DLD1 (cell line): ENCODE measurements around the gene SLC1A3.
"Not testable (repeated sequence)": the region's sequence is repeated elsewhere in the genome, so short reads cannot be mapped to it uniquely, and the experiment has no call there.

Source experiments
- in situ Hi-C: cut with HindIII; loops from 2 replicates; pipeline ENCODE4 v1.10.0; 2017; ENCODE audit warnings: low sequenced_read_pairs

The SLC1A3 gene

DNA sequence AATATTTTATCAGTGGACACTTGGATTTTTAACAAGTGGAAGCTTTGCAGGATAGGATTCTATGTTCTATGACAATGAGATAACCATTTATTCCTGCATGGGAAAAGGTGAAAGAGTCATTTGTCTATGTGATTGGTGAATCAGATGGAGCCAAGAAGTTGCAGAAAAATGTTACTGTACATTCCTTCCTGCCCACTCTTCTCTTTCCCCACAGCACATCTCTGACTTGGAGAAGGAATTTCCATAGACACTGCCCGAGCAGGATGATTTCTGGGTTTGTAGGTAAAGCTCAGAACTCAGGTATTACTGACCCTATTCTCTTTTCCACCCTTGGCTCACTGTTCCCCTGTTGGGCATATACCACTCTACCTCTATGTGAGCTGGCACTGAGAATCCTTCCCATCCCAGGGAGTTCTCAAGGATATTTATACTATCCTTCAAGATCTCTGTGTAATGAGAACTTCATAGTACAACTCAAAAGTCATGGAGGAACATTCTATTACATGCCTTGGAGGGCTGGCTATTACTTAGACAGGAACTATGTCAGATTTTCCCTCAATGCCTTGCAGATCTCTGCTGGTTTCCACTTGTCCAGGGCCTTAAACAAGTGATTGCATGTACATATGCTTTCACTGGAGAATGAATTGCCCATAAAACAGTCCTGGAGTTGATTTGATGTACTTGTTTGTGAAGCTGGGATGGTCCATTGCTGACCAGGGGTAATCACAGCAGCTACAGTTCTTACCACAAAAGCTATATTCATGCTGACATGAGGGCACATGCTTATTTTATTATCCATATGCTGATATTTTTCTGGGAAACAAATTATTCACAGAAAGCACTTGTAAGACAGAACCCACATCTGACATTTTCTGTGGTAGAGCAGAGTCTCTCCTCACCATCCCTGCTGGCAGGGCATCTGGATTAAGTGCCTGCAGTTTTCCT is 24.1 kb downstream of the SLC1A3 start:
- in situ Hi-C loops = no loop called here

- in situ Hi-C loops = no loop called here
Observed at GRCh38 chr5:36631154-36631553, 24.7 kb downstream of the SLC1A3 start.

DNA sequence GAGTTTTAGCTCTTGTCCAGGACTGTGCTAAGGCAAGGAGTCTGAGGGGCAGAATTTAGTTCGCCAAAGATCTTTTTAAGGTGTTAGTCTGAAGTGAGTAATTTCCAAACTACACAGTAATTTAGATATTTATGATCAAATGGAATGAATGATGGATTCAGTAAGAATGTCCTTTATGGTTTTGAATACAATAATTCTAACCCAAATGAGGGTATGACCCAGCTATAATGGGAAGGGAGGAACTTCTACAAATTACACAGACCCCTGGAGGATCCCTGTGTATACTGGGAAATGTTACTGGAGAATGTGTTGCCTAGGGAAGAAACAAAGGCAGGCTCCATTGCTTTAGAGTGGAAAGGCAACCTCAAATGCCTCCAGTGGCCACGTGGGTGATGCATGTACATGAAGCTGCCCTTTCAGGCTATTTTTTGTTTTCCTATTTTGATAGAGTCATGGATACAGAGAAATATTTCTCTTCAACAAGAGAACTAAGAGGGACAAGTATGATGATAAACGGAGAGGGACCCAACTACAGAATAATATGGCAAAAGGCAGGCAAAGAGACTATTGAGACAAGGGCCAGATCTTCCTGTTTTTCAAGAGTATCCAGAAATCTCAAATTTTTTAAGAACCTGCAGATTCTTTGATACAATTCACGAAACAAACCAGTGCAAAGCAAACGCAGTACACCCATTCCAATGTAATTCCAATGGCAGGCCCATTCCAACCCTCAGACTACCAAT is 25.4 kb downstream of the SLC1A3 start:
- in situ Hi-C loops = no loop called here

DNA sequence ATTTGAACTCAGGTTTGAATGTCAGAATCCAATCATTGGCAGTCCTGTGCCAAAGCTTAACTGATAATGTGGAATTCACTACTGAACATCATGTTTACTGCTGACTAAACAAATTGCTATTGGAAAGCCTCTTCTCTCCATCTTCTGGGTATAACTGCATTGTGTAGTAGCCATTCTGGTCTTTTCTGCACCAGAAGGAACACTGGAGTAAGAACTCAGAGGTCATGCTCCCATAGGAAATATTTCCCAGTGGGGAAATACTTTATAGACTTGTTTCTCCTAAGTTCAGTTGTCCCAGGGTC is 25.9 kb downstream of the SLC1A3 start:
- in situ Hi-C loops = no loop called here

- in situ Hi-C loops = no loop called here
Observed at GRCh38 chr5:36635721-36636390, 29.4 kb downstream of the SLC1A3 start.

DNA sequence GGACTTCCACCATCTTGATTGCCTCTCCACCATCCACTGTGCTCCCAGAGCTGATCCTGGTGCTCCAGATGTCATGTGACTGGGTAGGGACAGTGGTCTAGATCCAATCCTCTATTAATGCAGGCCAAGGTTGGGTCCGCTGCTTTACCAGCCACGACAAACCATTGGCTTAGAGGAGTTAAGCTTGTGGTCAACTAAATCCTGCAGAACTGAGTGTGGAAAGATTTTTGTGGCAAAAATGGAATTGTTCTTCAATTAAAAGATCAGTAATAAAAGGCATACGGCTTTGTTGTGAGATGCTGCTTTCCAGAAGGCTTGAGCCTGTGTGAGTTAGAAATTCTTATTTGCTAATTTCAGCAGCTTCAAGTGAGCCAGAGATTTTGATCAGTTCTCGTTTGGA is 30.7 kb downstream of the SLC1A3 start:
- in situ Hi-C loops = no loop called here

DNA sequence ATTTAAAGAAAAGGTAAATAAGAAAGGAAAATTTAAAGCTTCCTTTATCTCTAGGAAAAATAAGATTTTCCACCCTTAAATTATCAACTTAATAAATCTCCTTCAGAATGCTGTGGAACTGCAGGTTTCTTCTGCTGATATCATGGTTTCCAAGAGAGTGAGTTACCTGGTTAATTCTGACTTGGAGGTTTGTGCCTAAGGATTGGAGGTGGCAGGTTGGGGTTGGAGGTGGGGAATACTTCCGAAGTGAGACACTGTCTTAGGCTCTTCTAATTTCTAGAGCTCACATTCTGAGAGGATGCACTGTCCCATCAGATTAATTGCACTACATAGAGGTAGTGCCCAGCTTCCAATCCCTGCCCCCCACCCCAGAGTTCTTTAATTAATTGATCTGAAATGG is 31.1 kb downstream of the SLC1A3 start:
- in situ Hi-C loops = no loop called here

GRCh38 chr5:36638056-36638455 is 31.6 kb downstream of the SLC1A3 start:
- in situ Hi-C loops = no loop called here

- in situ Hi-C loops = no loop called here
Observed at GRCh38 chr5:36640949-36641348, 34.5 kb downstream of the SLC1A3 start.

DNA sequence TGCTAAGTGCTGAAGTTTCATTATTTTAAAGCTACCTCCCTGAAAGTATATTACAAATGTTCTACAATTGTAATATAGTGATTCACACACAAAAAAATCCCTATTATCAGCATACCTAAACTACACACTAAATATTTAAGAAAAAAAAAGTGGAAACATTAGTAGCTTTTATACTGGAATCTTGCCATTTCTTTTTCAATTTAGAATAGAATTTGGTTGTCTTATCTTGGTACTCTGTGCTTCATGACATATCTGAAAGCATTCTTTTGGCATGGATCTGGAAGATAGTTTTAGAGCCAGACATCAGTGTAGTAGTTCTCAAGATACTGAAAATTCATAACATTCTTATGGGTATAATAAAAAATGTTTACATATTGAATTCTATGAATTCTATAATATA is 35.0 kb downstream of the SLC1A3 start:
- in situ Hi-C loops = no loop called here

GRCh38 chr5:36642089-36642488 is 35.7 kb downstream of the SLC1A3 start:
- in situ Hi-C loops = no loop called here

GRCh38 chr5:36643162-36643561 is 36.8 kb downstream of the SLC1A3 start:
- in situ Hi-C loops = no loop called here

- in situ Hi-C loops = not testable (repeated sequence)
Observed at GRCh38 chr5:36643841-36644240, 37.4 kb downstream of the SLC1A3 start.

- in situ Hi-C loops = no loop called here
Observed at GRCh38 chr5:36644727-36645126, 38.3 kb downstream of the SLC1A3 start.

GRCh38 chr5:36646100-36646499 is 39.7 kb downstream of the SLC1A3 start:
- in situ Hi-C loops = no loop called here

DNA sequence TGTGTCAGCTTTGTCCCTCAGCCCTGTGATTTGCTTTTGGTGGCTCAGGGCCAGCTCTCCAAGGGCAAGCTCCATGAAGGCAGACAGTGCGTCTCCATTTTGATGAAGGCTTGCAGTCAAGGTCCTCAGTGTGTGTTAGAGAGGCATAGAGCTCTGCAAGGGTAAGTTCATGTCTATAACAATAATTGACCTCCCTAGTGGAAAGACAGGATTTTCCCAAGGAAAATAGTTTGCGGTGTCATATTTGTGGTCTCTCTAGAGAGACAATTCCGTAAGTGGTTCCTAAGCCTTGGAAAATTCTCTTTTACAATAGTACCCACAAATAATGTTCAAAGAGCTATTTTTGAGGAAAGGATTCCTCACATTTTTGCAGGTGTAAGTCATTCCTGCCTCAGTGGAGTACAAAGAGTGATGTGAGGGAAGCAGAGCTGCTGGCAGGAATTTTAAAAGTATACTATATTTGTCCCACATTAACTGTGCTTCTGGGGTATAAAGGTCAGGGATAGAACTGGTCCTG is 40.2 kb downstream of the SLC1A3 start:
- in situ Hi-C loops = no loop called here

- in situ Hi-C loops = no loop called here
Observed at GRCh38 chr5:36647046-36647445, 40.6 kb downstream of the SLC1A3 start.

DNA sequence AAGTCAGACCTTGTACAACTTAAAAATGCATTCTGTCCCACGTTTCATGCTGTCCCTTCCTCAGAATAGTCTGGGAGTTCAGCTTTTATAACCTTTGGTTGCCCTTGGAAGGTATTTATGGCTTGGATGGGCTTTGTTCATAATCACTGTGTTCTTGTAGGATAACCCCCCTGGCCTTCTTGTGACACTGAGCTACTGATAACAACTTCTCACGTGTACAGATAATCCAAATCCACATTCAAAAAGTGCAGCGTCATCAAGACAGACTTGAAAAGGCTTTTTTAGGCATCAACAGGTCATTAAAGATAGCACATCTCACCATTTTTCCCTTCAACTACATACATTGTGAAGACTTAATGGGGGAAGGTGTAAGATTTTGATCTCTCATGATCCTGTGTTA is 42.0 kb downstream of the SLC1A3 start:
- in situ Hi-C loops = no loop called here

DNA sequence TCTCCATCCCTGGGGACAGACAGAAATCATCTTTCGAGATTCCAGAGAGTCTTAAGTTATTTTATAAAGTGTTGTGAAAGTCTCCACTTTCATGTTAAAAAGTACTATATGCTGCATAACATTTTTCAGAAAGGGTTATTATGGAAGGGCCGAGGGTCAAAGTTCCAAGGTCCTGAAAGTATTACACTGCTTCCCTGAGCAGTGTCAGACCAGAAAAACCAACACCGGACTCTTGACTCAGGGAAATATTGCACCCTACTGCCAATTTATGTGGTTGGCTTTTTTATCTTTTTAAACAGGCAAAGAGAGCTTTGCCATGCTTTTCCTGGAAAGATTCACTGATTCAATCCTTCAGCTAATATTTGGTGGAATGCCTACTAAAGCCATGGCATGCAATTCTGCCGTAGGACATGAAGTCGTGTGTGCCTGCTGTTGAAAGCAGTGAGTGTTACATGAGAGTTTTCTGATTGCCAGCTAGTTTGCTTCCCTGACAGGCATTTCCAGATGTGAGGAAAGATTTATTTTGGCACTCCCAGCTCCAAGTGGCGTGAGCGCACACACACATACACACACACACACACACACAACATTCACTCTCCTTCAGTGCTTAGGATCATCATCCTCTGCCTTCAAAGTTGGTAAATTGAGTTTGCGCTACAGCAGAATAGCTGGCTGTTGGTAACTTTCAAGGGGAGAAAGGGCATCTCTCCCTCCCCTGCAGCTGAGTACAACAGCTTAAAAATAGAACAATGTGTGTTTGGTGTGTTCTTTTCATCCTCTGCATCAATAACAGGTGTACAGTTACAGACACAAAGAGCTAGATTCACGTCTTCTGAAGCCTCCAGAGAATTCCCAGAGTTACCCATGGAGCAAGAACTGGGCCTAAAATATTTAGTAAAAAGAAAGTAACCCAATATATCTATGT is 45.6 kb downstream of the SLC1A3 start:
- in situ Hi-C loops = no loop called here

GRCh38 chr5:36653044-36653705 is 46.8 kb downstream of the SLC1A3 start:
- in situ Hi-C loops = no loop called here
